Measurements from ENCODE around the gene FAT1. TPM values are rescaled to one million over a fixed set of nuclear protein-coding genes. Genes with fewer than 3 reads are reported as not detected.

The FAT1 gene
- total RNA-seq, 1 experiment from 2014 or later: 107 TPM

DNA sequence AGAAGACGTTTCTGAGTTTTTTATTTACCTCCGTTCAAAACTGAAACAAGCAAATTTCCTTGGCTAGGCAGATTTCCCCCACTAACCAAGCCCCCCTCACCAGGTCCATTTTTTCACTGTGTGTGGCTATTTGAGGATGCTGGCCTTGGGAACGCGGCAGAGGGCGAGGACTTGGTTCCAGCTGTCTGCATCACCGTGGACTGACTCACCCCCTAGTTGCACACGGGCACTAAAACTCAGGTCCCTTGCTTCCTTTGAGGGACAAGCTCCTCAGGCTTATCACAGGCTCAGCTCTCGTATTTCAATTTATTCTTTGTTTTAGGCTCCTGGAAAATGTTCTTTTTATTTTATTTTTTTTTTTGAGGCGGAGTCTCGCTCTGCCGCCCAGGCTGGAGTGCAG is 159.9 kb downstream of the FAT1 start:
- Histone ChIP-seq H3K9me3 (ENCODE audit: low read depth, low read length, poor library complexity, severe bottlenecking) (no peaks in the 10 kb centered on the region), H3K27me3 (replicated peaks; ENCODE audit: insufficient read depth, low read depth, low read length, poor library complexity) (no peaks in the 10 kb centered on the region), H3K36me3 (ENCODE audit: insufficient read depth, low read length, poor library complexity, severe bottlenecking) (no peaks in the 10 kb centered on the region), H3K27ac (ENCODE audit: low read depth, low read length, poor library complexity, severe bottlenecking) (no peak overlapping the region), H3K4me3 (ENCODE audit: low read depth, low read length, poor library complexity, severe bottlenecking) (no peak overlapping the region), H3K4me1 (ENCODE audit: insufficient read depth, low read length, poor library complexity, severe bottlenecking) (no peaks in the 10 kb centered on the region)
- ChIA-PET CTCF (no interaction called here), POLR2A (ENCODE audit: low non-redundant PET) (no interaction called here)
- BruUV-seq (replicated peaks): no TSS peak
- TF ChIP-seq, protein P1, sequence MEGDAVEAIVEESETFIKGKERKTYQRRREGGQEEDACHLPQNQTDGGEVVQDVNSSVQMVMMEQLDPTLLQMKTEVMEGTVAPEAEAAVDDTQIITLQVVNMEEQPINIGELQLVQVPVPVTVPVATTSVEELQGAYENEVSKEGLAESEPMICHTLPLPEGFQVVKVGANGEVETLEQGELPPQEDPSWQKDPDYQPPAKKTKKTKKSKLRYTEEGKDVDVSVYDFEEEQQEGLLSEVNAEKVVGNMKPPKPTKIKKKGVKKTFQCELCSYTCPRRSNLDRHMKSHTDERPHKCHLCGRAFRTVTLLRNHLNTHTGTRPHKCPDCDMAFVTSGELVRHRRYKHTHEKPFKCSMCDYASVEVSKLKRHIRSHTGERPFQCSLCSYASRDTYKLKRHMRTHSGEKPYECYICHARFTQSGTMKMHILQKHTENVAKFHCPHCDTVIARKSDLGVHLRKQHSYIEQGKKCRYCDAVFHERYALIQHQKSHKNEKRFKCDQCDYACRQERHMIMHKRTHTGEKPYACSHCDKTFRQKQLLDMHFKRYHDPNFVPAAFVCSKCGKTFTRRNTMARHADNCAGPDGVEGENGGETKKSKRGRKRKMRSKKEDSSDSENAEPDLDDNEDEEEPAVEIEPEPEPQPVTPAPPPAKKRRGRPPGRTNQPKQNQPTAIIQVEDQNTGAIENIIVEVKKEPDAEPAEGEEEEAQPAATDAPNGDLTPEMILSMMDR (conservative IDR thresholded peaks at IDR 0.05; ENCODE audit: low read depth, low read length): no peak
- TF ChIP-seq EZH2 (IDR thresholded peaks at IDR 0.05; ENCODE audit: borderline replicate concordance, low read depth, low read length, poor library complexity, severe bottlenecking): no peak
- intact Hi-C loops (cut with micrococcal nuclease; ENCODE audit: unreplicated experiment): no loop called here
- no peak for DNase-seq (ENCODE audit: low spot score)

DNA sequence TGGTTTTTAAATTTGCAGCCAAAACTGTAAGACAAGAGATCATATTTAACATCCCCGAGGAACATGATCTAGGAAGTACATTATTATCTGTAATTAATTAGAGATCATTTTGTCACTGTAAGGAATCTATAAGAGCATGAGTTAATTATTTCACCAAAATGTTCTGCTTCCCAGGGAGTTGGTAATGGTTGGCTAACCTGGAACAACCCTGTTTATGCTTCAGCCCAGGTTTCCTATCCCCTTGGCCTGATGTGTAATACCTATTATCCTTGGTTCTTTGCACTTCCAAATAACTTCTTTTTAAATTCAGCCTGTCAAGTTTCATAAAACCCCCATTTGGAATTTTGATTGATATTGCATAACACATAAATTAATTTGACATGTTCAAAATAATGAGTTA is 161.9 kb downstream of the FAT1 start:
- no peak for DNase-seq (ENCODE audit: low spot score)
- BruUV-seq (replicated peaks): no TSS peak
- intact Hi-C loops (cut with micrococcal nuclease; ENCODE audit: unreplicated experiment): no loop called here
- Histone ChIP-seq H3K4me3 (ENCODE audit: low read depth, low read length, poor library complexity, severe bottlenecking) (no peak overlapping the region), H3K27me3 (replicated peaks; ENCODE audit: insufficient read depth, low read depth, low read length, poor library complexity) (no peaks in the 10 kb centered on the region), H3K36me3 (ENCODE audit: insufficient read depth, low read length, poor library complexity, severe bottlenecking) (no peaks in the 10 kb centered on the region), H3K27ac (ENCODE audit: low read depth, low read length, poor library complexity, severe bottlenecking) (no peak overlapping the region), H3K4me1 (ENCODE audit: insufficient read depth, low read length, poor library complexity, severe bottlenecking) (peaks cover 6% of the 10 kb centered on the region), H3K9me3 (ENCODE audit: low read depth, low read length, poor library complexity, severe bottlenecking) (no peaks in the 10 kb centered on the region)
- ChIA-PET POLR2A (ENCODE audit: low non-redundant PET) (no interaction called here), CTCF (interaction anchor here (0.6 kb wide), 1 partner anchor 140 kb away, joined by 3 read pairs; no protein-coding TSS in a partner anchor)
- TF ChIP-seq, protein P1 (conservative IDR thresholded peaks at IDR 0.05; ENCODE audit: low read depth, low read length): no peak
- no peak for TF ChIP-seq EZH2 (IDR thresholded peaks at IDR 0.05; ENCODE audit: borderline replicate concordance, low read depth, low read length, poor library complexity, severe bottlenecking)

DNA sequence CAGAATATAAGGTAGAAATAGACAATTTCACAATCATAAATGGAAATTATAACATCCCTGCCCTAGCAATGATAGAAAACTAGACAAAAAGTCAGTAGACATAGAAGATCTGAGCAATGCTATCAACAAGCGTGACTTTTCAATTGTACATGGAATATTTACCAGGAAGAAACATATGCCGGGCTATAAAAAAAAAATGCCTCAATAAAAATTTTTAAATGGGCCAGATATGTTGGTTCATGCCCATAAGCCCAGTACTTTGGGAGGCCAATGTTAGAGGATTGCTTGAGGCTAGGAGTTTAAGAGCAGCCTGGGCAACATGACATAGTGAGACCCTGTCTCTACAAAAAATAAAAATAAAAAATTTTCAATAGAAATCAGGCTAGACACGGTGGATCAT is 163.0 kb downstream of the FAT1 start:
- TF ChIP-seq EZH2 (IDR thresholded peaks at IDR 0.05; ENCODE audit: borderline replicate concordance, low read depth, low read length, poor library complexity, severe bottlenecking): no peak
- TF ChIP-seq, protein P1 (conservative IDR thresholded peaks at IDR 0.05; ENCODE audit: low read depth, low read length): no peak
- Histone ChIP-seq H3K9me3 (ENCODE audit: low read depth, low read length, poor library complexity, severe bottlenecking) (no peaks in the 10 kb centered on the region), H3K4me1 (ENCODE audit: insufficient read depth, low read length, poor library complexity, severe bottlenecking) (peaks cover 6% of the 10 kb centered on the region), H3K27me3 (replicated peaks; ENCODE audit: insufficient read depth, low read depth, low read length, poor library complexity) (no peaks in the 10 kb centered on the region), H3K36me3 (ENCODE audit: insufficient read depth, low read length, poor library complexity, severe bottlenecking) (no peaks in the 10 kb centered on the region), H3K4me3 (ENCODE audit: low read depth, low read length, poor library complexity, severe bottlenecking) (no peak overlapping the region), H3K27ac (ENCODE audit: low read depth, low read length, poor library complexity, severe bottlenecking) (no peak overlapping the region)
- ChIA-PET POLR2A (ENCODE audit: low non-redundant PET) (no interaction called here), CTCF (no interaction called here)
- DNase-seq (ENCODE audit: low spot score): no peak
- BruUV-seq (replicated peaks): no TSS peak
- intact Hi-C loops (cut with micrococcal nuclease; ENCODE audit: unreplicated experiment): no loop called here

All from A673 (cell line).